ENCODE data around the gene GALM. TPM values are rescaled to one million over a fixed set of nuclear protein-coding genes. Genes with fewer than 3 reads are reported as not detected.
"Not testable (repeated sequence)": the region's sequence is repeated elsewhere in the genome, so short reads cannot be mapped to it uniquely, and the experiment has no call there.

The GALM gene
- polyA plus RNA-seq, 1 donor, result 76.1 TPM

DNA sequence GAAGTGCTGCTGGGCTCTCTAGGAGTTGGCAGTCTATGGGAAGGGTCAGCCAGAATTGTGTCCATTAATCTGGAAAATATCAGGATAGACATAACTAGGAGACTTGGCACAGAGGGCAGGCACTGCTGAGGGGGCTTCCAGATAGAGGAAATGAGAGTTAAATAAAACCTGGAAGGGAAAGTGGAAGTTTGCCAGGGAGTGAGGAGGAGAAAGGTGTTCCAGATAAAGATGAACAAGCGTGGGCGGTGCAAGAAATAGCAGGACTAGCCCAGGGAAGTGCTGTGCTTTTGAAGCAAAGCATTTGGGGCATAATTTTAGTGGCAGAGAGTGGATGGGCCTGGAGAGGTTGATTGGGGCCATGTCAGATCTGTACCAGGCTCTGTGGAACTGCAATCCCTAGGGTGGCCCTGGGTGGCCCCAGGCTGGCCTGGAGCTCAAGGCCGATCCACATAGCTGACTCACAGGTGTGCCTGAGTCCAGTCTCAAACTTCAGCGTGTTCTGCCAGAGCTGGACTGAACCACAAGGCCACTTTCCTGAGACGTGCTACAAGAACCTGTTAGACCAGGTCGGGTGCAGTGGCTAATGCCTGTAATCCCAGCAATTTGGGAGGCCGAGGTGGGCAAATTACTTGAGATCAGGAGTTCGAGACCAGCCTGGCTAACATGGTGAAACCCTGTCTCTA lies 26.9 kb downstream of the GALM start:
- WGBS (ENCODE audit: insufficient coverage, low lambda C conversion rate), result no CpG with 5 or more reads among the region's 8 CpGs
- Histone ChIP-seq H3K36me3 (ENCODE audit: control insufficient read depth, insufficient read depth, low read length) (peaks cover 22% of the 10 kb centered on the region), H3K9me3 (ENCODE audit: control insufficient read depth, low read depth, low read length) (no peaks in the 10 kb centered on the region), H3K27me3 (ENCODE audit: control insufficient read depth, insufficient read depth, low read length) (no peaks in the 10 kb centered on the region), H3K27ac (ENCODE audit: low read length) (no peak overlapping the region), H3K4me1 (ENCODE audit: control insufficient read depth, insufficient read depth, low read length) (peaks cover 2% of the 10 kb centered on the region), H3K4me3 (ENCODE audit: low read length) (no peak overlapping the region)
- DNase-seq, result peak in 1 of 2 donors; percentile 57

GRCh38 chr2:38697116-38697840 lies 31.4 kb downstream of the GALM start:
- no peaks in the 10 kb centered on the region for H3K9me3 ChIP-seq (ENCODE audit: control insufficient read depth, low read depth, low read length)
- peaks cover 5% of the 10 kb centered on the region for H3K4me1 ChIP-seq (ENCODE audit: control insufficient read depth, insufficient read depth, low read length)
- no peak overlapping the region for H3K27ac ChIP-seq (ENCODE audit: low read length)
- DNase-seq, result no peak
- H3K27me3 ChIP-seq (ENCODE audit: control insufficient read depth, insufficient read depth, low read length), result no peaks in the 10 kb centered on the region
- H3K36me3 ChIP-seq (ENCODE audit: control insufficient read depth, insufficient read depth, low read length), result peaks cover 9% of the 10 kb centered on the region
- no peak overlapping the region for H3K4me3 ChIP-seq (ENCODE audit: low read length)
- WGBS (ENCODE audit: insufficient coverage, low lambda C conversion rate), result 90% methylated on average over 2 of the region's 8 CpGs

GRCh38 chr2:38698467-38699003 lies 32.6 kb downstream of the GALM start:
- 83% methylated on average over 1 of the region's 5 CpGs for WGBS (ENCODE audit: insufficient coverage, low lambda C conversion rate)
- Histone ChIP-seq H3K9me3 (ENCODE audit: control insufficient read depth, low read depth, low read length) (no peaks in the 10 kb centered on the region), H3K36me3 (ENCODE audit: control insufficient read depth, insufficient read depth, low read length) (peaks cover 9% of the 10 kb centered on the region), H3K4me1 (ENCODE audit: control insufficient read depth, insufficient read depth, low read length) (peaks cover 5% of the 10 kb centered on the region), H3K4me3 (ENCODE audit: low read length) (no peak overlapping the region), H3K27me3 (ENCODE audit: control insufficient read depth, insufficient read depth, low read length) (no peaks in the 10 kb centered on the region), H3K27ac (ENCODE audit: low read length) (no peak overlapping the region)
- DNase-seq, result no peak

DNA sequence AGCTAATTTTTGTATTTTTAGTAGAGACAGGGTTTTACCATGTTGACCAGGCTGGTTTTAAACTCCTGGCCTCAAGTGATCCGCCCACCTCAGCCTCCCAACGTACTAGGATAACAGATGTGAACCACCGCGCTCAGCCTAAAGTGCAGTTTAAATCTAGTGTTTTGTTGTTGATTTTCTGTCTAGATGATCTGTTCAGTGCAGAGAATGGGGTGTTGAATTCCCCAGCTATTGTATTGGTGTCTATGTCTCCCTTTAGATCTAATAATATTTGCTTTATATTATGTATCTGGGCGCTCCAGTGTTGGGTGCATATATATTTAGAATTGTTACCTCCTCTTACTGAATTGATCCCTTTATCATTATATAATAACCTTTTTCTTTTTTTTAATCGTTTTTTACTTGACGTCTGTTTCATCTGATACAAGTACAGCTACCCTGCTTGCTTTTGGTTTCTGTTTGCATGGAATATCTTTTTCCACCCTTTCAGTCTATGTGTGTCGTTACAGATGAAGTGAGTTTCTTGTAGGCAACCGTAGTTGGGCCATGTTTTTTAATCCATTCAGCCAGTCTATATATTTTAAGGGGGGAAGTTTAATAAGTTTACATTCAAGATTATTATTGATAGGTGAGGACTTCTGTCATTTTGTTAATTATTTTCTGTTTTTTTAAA lies 34.3 kb downstream of the GALM start:
- Histone ChIP-seq H3K27ac (ENCODE audit: low read length) (no peak overlapping the region), H3K36me3 (ENCODE audit: control insufficient read depth, insufficient read depth, low read length) (peaks cover 5% of the 10 kb centered on the region), H3K9me3 (ENCODE audit: control insufficient read depth, low read depth, low read length) (no peaks in the 10 kb centered on the region), H3K4me3 (ENCODE audit: low read length) (no peak overlapping the region), H3K27me3 (ENCODE audit: control insufficient read depth, insufficient read depth, low read length) (no peaks in the 10 kb centered on the region), H3K4me1 (ENCODE audit: control insufficient read depth, insufficient read depth, low read length) (peaks cover 12% of the 10 kb centered on the region)
- WGBS (ENCODE audit: insufficient coverage, low lambda C conversion rate), result 76% methylated on average over 3 of the region's 9 CpGs
- DNase-seq, result no peak

- Histone ChIP-seq H3K9me3 (ENCODE audit: control insufficient read depth, low read depth, low read length) (no peaks in the 10 kb centered on the region), H3K27me3 (ENCODE audit: control insufficient read depth, insufficient read depth, low read length) (no peaks in the 10 kb centered on the region), H3K4me3 (ENCODE audit: low read length) (no peak overlapping the region), H3K4me1 (ENCODE audit: control insufficient read depth, insufficient read depth, low read length) (peaks cover 12% of the 10 kb centered on the region), H3K36me3 (ENCODE audit: control insufficient read depth, insufficient read depth, low read length) (peaks cover 5% of the 10 kb centered on the region), H3K27ac (ENCODE audit: low read length) (peak overlapping the region; percentile 5)
- no peak for DNase-seq
Measured at GRCh38 chr2:38700881-38701458, 35.1 kb downstream of the GALM start.

DNA sequence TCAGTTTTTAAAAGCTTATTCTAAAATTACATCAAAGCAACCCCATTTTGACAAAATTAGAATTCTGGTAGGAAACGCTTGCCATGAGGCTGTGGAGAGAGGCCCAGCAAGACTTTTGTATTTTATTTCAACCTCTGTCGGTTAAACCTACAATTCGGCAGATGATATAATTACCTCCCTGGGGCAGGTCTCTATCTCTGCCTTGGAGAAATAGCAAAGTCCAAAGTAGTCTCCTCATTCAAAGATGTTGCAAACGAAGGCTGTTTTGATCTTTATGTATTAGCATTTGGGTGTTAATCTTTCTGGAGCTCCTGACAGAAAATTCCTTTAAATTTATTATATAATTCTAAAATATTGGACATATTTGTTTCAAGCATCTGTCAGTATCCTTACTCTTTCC lies 35.6 kb downstream of the GALM start:
- peak in 1 of 2 donors; percentile 54 for DNase-seq
- Histone ChIP-seq H3K36me3 (ENCODE audit: control insufficient read depth, insufficient read depth, low read length) (peaks cover 5% of the 10 kb centered on the region), H3K4me3 (ENCODE audit: low read length) (no peak overlapping the region), H3K27ac (ENCODE audit: low read length) (peak overlapping the region; percentile 27), H3K9me3 (ENCODE audit: control insufficient read depth, low read depth, low read length) (no peaks in the 10 kb centered on the region), H3K27me3 (ENCODE audit: control insufficient read depth, insufficient read depth, low read length) (no peaks in the 10 kb centered on the region), H3K4me1 (ENCODE audit: control insufficient read depth, insufficient read depth, low read length) (peaks cover 12% of the 10 kb centered on the region)
- no CpG with 5 or more reads among the region's 4 CpGs for WGBS (ENCODE audit: insufficient coverage, low lambda C conversion rate)

DNA sequence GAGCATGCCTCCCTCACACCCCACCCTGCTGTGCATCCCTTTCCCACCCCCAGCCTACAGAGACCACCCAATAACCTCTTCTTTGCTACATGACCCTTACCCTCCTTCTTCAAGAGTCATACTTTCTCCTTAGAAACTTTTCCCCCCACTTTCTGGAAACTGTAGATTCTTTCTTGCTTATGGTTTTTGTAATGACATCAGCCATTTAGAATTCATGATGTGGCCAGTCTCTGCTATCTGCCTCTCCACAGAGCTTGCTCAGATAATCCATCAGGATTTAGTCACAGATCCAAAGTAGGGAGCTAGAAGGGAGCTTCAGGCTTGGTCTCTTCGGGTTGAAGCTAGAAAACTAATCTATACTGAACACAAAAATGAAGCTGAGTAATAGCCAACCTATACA lies 36.5 kb downstream of the GALM start:
- Histone ChIP-seq H3K36me3 (ENCODE audit: control insufficient read depth, insufficient read depth, low read length) (peaks cover 4% of the 10 kb centered on the region), H3K4me1 (ENCODE audit: control insufficient read depth, insufficient read depth, low read length) (peaks cover 12% of the 10 kb centered on the region), H3K27ac (ENCODE audit: low read length) (peak overlapping the region; percentile 13), H3K4me3 (ENCODE audit: low read length) (no peak overlapping the region), H3K27me3 (ENCODE audit: control insufficient read depth, insufficient read depth, low read length) (no peaks in the 10 kb centered on the region), H3K9me3 (ENCODE audit: control insufficient read depth, low read depth, low read length) (no peaks in the 10 kb centered on the region)
- DNase-seq, result no peak
- no CpG with 5 or more reads among the region's 1 CpG for WGBS (ENCODE audit: insufficient coverage, low lambda C conversion rate)

DNA sequence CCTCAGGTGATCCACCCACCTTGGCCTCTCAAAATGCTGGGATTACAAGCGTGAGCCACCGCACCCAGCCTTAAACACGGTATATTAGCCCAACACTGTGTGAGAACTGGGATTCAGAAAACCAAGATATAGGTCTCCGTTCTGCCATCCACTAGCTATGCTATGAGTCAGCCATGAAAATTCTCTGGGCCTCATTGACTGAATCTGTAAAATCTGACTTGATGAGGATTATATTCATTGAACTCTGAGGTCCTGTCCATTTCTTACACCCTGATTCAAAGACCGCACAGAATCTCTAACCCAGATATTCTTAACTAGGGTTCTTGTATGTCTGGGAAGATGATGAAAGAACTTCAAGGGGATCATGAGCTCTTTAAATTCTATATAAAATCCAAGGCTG lies 37.4 kb downstream of the GALM start:
- H3K27me3 ChIP-seq (ENCODE audit: control insufficient read depth, insufficient read depth, low read length); DNase-seq; H3K9me3 ChIP-seq (ENCODE audit: control insufficient read depth, low read depth, low read length); H3K4me3 ChIP-seq (ENCODE audit: low read length); H3K27ac ChIP-seq (ENCODE audit: low read length); H3K36me3 ChIP-seq (ENCODE audit: control insufficient read depth, insufficient read depth, low read length): not testable (repeated sequence)
- WGBS (ENCODE audit: insufficient coverage, low lambda C conversion rate), result 100% methylated on average over 1 of the region's 5 CpGs
- H3K4me1 ChIP-seq (ENCODE audit: control insufficient read depth, insufficient read depth, low read length), result peaks cover 12% of the 10 kb centered on the region

- peak overlapping the region; percentile 44 for H3K27ac ChIP-seq (ENCODE audit: low read length)
- peaks cover 12% of the 10 kb centered on the region for H3K4me1 ChIP-seq (ENCODE audit: control insufficient read depth, insufficient read depth, low read length)
- H3K27me3 ChIP-seq (ENCODE audit: control insufficient read depth, insufficient read depth, low read length), result no peaks in the 10 kb centered on the region
- DNase-seq, result peak; percentile 7 to 60
- no peak overlapping the region for H3K4me3 ChIP-seq (ENCODE audit: low read length)
- no peaks in the 10 kb centered on the region for H3K9me3 ChIP-seq (ENCODE audit: control insufficient read depth, low read depth, low read length)
- H3K36me3 ChIP-seq (ENCODE audit: control insufficient read depth, insufficient read depth, low read length), result peaks cover 3% of the 10 kb centered on the region
- WGBS (ENCODE audit: insufficient coverage, low lambda C conversion rate), result no CpG with 5 or more reads among the region's 2 CpGs
Measured at GRCh38 chr2:38704664-38705063, 38.8 kb downstream of the GALM start.

- Histone ChIP-seq H3K36me3 (ENCODE audit: control insufficient read depth, insufficient read depth, low read length) (peaks cover 10% of the 10 kb centered on the region), H3K4me1 (ENCODE audit: control insufficient read depth, insufficient read depth, low read length) (peaks cover 9% of the 10 kb centered on the region), H3K27me3 (ENCODE audit: control insufficient read depth, insufficient read depth, low read length) (no peaks in the 10 kb centered on the region), H3K27ac (ENCODE audit: low read length) (no peak overlapping the region), H3K9me3 (ENCODE audit: control insufficient read depth, low read depth, low read length) (no peaks in the 10 kb centered on the region), H3K4me3 (ENCODE audit: low read length) (no peak overlapping the region)
- no CpG with 5 or more reads among the region's 6 CpGs for WGBS (ENCODE audit: insufficient coverage, low lambda C conversion rate)
- DNase-seq, result no peak
Measured at GRCh38 chr2:38706846-38707345, 41.0 kb downstream of the GALM start.
